Chondrocyte (in vitro differentiated cells): ENCODE measurements around the gene C2orf69. TPM values are rescaled to one million over a fixed set of nuclear protein-coding genes. Genes with fewer than 3 reads are reported as not detected.

Experiments
- DNase-seq: peaks from one replicate; pipeline ENCODE4 v3.0.0; 2021; ENCODE audit warnings: mixed read lengths, low spot score
- H3K27ac Mint-ChIP-seq: one replicate; pipeline ENCODE4 v1.8.0; 2021; ENCODE audit warnings: mild to moderate bottlenecking, moderate library complexity, mixed read lengths; ENCODE audit not compliant: unreplicated experiment
- H3K27me3 Mint-ChIP-seq: 2 replicates; pipeline ENCODE4 v1.8.0; 2021; ENCODE audit warnings: low read depth, mixed read lengths
- H3K36me3 Mint-ChIP-seq: 2 replicates; pipeline ENCODE4 v1.8.0; 2021; ENCODE audit warnings: low read depth, mixed read lengths
- H3K4me1 Mint-ChIP-seq: 2 replicates; pipeline ENCODE4 v1.8.0; 2021; ENCODE audit warnings: low read depth, mild to moderate bottlenecking, mixed read lengths
- H3K4me3 Mint-ChIP-seq: one replicate; pipeline ENCODE4 v1.8.0; 2021; ENCODE audit warnings: mild to moderate bottlenecking, moderate library complexity, mixed read lengths; ENCODE audit not compliant: unreplicated experiment
- H3K9me3 Mint-ChIP-seq: 2 replicates; pipeline ENCODE4 v1.8.0; 2021; ENCODE audit warnings: low read depth, mixed read lengths
- total RNA-seq: library from RNA; stranded (reverse); gene quantifications from 3 replicates; pipeline ENCODE4 v1.2.1, GENCODE V29; 2021
- TF ChIP-seq, protein P1 (sequence below): fragments of 200-600 bp; sonication (generic); IDR thresholded peaks from 2 replicates; pipeline ENCODE4 v1.5.0; 2021; ENCODE audit warnings: antibody characterized with exemption, mild to moderate bottlenecking, moderate library complexity

The C2orf69 gene
- total RNA-seq, 1 donor from 2014 or later: 9.8 TPM

DNA sequence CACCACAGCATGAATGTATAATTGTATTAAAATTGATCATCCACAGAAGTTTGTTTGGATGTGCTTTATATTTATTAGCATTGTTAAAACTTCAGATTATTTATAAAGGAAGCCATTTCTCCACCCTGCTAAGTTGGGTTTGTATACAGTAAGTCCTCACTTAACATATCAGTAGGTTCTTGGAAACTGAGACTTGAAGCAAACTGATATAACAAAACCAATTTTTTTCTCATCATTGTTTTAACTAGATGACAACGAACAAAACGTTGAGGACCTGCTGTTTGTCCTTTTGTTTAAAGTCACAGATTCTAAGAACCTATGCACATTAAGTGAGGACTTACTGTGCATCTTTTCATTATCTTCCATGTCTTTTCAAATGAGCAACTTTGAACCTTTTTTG, 17.1 kb downstream of the C2orf69 start:
- H3K4me1 Mint-ChIP-seq: peaks cover 22% of the 10 kb centered on the region
- H3K36me3 Mint-ChIP-seq: peaks cover 10% of the 10 kb centered on the region
- no peak for DNase-seq
- H3K27ac Mint-ChIP-seq: no peak overlapping the region
- H3K27me3 Mint-ChIP-seq: no peaks in the 10 kb centered on the region
- no peak overlapping the region for H3K4me3 Mint-ChIP-seq
- no peaks in the 10 kb centered on the region for H3K9me3 Mint-ChIP-seq
- TF ChIP-seq, protein P1, sequence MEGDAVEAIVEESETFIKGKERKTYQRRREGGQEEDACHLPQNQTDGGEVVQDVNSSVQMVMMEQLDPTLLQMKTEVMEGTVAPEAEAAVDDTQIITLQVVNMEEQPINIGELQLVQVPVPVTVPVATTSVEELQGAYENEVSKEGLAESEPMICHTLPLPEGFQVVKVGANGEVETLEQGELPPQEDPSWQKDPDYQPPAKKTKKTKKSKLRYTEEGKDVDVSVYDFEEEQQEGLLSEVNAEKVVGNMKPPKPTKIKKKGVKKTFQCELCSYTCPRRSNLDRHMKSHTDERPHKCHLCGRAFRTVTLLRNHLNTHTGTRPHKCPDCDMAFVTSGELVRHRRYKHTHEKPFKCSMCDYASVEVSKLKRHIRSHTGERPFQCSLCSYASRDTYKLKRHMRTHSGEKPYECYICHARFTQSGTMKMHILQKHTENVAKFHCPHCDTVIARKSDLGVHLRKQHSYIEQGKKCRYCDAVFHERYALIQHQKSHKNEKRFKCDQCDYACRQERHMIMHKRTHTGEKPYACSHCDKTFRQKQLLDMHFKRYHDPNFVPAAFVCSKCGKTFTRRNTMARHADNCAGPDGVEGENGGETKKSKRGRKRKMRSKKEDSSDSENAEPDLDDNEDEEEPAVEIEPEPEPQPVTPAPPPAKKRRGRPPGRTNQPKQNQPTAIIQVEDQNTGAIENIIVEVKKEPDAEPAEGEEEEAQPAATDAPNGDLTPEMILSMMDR: no peak

DNA sequence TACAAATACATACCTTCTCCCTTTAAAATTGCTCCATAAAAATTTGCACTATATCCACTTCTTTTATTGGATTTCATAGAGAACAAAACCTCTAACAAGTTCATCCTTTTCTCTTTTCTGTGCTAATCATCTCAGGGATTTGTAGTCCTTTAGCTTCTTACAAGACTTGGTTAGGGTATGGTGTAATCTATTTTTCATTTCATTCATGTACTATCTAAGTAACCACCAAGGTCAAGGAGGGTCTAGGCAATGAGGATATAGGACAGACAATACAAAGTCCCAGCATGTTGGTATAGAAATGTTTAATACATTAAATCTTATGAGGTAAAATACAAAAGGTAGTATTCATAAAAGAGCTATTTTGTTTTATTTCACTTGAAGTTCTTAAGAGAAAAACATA, 17.5 kb downstream of the C2orf69 start:
- H3K36me3 Mint-ChIP-seq: peaks cover 10% of the 10 kb centered on the region
- peaks cover 21% of the 10 kb centered on the region for H3K4me1 Mint-ChIP-seq
- TF ChIP-seq, protein P1: no peak
- H3K27ac Mint-ChIP-seq: no peak overlapping the region
- H3K27me3 Mint-ChIP-seq: no peaks in the 10 kb centered on the region
- DNase-seq: no peak
- no peak overlapping the region for H3K4me3 Mint-ChIP-seq
- H3K9me3 Mint-ChIP-seq: no peaks in the 10 kb centered on the region

DNA sequence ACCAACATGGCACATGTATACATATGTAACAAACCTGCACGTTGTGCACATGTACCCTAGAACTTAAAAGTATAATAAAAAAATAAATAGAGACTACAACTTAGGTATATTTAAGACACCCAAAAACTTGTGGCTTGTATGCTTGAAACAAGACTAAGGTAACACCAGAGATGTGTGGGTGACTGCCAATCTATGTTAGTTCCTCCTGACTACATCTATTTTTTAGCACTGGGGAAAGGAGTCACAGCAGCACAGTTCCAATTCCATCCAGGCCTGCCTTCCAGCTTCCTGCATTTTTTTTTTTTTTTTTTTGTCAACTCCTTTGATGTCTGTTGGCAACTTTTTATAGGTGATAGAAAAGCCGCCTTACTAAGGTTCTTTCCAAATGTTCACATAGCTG, 18.2 kb downstream of the C2orf69 start:
- H3K27me3 Mint-ChIP-seq: no peaks in the 10 kb centered on the region
- no peak overlapping the region for H3K4me3 Mint-ChIP-seq
- peaks cover 19% of the 10 kb centered on the region for H3K4me1 Mint-ChIP-seq
- H3K36me3 Mint-ChIP-seq: peaks cover 10% of the 10 kb centered on the region
- H3K9me3 Mint-ChIP-seq: no peaks in the 10 kb centered on the region
- TF ChIP-seq, protein P1: no peak
- H3K27ac Mint-ChIP-seq: no peak overlapping the region
- no peak for DNase-seq

DNA sequence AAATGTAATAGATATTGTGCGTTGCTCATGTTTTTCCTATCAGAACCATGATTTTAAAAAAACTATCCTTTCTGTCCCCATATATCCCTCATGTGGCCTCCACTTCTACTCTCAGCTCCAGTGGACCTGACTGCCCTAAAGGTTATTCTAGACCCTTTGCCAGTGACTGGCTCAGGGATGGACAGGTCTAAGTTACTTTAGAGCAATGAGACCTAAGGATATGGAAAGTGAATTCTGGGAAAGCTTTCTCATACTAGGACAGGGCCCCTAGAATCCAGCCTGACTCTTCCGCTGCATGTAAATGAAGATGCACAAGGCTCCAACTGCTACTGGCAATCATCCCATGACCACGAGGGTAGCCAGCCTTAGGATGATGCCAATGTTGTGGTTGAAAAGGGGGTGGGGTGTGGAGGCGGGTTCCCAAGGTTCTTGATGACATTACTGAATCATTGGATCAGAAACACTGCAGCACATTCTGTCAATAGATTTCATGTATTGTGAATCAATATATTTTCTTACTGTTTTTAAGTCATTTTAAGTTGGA, 21.3 kb downstream of the C2orf69 start:
- H3K36me3 Mint-ChIP-seq: peaks cover 11% of the 10 kb centered on the region
- no peaks in the 10 kb centered on the region for H3K27me3 Mint-ChIP-seq
- H3K4me3 Mint-ChIP-seq: no peak overlapping the region
- TF ChIP-seq, protein P1: no peak
- H3K27ac Mint-ChIP-seq: no peak overlapping the region
- DNase-seq: no peak
- no peaks in the 10 kb centered on the region for H3K9me3 Mint-ChIP-seq
- H3K4me1 Mint-ChIP-seq: peaks cover 6% of the 10 kb centered on the region

DNA sequence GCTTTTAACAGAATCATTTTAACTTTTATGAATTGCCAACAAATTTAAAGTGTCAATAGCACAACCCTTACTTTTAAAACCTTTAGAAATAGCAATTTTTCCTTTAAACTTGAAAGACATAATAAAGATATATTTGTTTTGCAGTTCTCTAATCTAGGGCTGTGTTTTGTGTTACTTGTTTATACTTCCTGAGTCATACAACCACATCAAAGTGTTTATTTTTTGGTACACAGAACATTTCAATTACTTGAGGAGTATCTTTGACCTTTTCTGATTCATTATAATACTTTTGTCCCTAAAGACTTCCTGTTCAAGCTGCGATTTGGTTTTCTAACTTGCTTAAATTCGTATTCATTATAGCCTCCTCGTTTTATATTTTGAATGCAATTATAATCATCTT, 22.4 kb downstream of the C2orf69 start:
- TF ChIP-seq, protein P1: no peak
- peaks cover 4% of the 10 kb centered on the region for H3K4me1 Mint-ChIP-seq
- no peak for DNase-seq
- H3K4me3 Mint-ChIP-seq: no peak overlapping the region
- peaks cover 14% of the 10 kb centered on the region for H3K36me3 Mint-ChIP-seq
- no peaks in the 10 kb centered on the region for H3K9me3 Mint-ChIP-seq
- no peak overlapping the region for H3K27ac Mint-ChIP-seq
- H3K27me3 Mint-ChIP-seq: no peaks in the 10 kb centered on the region
